Fibroblast of the conjunctiva (primary cell): ENCODE data around the gene CEBPB.
"Not testable (repeated sequence)": the region's sequence is repeated elsewhere in the genome, so short reads cannot be mapped to it uniquely, and the experiment has no call there.

Experiments used
- DNase-seq: peaks from one replicate; pipeline ENCODE4 v3.0.0-alpha.2; 2010; ENCODE audit warnings: low read depth

Gene CEBPB

DNA sequence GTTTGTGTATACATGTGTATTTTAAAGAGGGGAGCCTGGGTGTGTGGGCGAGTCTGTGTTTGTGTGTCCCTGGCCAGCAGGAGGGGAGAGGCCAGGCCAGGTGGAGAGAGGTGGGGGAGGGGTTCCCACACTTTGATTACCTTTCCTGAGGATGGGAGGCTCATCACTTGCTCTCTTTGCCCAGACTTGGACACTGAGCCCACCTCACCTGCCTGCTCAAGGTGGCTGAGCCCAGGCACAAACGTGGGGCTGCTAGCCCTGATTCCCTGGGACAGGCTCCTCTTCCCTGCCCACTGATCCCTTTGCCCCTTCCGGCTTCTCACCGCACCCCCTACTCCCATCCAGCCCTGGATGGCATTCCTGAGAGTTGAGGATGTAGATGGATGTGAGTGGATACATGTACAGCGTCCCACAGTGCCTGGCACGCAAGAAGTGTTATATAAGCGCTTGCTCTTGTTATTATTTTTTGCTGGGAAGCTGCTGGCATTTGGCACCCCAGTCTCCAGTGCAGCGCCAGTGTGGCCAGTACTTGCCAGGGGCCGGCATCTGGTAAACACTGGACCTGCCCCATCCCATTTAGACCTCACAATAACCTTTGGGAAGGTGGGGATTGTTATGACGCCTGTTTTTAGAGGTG lies 2.7 kb downstream of the CEBPB start:
- DNase-seq, result no peak

DNA sequence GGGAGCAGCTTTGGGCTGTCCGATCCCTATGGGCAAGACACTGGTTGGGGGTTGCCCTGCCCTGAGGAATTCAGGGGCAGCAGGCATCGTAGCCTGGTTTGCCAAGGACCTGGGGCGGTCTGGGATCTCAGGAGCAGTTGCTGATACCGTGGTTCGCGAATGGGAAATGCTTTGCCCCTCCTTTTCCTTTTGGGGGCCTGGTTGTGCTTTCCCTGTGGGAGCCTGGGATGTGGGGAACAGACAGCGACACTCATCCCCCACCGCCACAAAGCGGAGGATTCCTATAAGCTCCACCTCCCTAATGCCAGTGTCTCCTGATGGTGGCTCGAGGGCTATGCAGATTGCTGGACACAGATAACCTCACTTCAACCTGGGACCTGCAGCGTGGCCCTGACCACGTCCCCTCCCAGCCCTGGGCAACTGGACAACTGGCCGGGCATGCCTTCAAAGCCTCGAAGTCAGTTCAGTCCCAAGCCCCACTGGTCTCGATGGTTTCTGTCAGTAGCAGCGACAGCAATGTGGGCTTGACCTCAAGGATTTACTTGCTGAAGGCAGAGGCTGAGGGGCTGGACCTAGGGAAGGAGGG lies 3.3 kb downstream of the CEBPB start:
- DNase-seq, result no peak

DNA sequence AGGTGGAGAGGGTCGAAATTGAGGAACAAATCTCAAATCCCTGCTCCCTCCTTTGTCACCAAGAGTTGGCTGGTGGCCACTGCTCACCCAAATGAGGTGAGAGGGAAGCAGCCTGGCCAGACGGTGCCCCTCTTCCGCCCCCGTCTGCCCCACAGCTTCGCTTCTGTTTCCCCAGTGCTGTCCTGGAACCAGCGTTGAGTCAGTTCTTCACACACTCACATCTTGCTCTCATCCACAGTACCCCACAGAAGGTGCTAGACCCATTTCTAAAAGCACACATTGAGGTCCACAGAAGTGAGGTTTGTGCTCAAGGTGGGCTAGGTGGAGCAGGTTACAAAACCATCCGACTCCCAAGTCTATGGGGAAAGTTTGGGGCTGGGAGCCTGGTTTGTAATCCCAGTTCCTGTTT lies 3.8 kb downstream of the CEBPB start:
- no peak for DNase-seq

DNA sequence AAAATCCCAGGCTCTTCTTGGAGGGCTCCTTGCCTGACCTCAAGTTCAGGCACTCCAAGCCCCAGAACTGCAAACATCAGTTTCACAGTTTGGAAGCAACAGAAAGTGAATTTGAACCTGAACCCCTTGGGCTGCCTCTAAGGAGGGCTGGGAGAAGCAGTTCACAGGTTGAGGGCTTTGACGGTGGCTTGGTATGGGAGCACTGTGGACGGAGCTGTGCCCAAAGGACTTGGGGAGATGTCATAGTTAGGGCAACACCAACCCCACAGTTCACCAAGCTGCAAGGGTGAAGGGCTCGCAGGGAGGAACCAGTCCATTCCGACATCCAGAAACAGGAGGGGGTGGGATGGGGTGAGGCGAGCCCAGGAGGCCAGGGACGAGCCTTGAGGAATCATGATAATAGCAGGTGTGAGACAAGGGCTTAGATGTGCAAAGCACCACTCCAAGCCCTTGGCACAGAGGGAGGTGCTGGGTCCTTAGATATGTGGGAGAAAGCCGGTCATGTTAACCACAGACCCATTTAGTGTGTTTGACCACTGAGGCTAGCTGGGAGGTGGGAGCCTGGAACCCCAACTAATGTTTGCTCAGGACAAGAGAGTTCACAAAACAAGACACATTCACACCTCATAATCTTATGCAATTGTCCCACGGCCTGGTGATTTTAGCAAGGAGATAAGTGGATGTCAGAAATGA lies 4.3 kb downstream of the CEBPB start:
- no peak for DNase-seq

DNA sequence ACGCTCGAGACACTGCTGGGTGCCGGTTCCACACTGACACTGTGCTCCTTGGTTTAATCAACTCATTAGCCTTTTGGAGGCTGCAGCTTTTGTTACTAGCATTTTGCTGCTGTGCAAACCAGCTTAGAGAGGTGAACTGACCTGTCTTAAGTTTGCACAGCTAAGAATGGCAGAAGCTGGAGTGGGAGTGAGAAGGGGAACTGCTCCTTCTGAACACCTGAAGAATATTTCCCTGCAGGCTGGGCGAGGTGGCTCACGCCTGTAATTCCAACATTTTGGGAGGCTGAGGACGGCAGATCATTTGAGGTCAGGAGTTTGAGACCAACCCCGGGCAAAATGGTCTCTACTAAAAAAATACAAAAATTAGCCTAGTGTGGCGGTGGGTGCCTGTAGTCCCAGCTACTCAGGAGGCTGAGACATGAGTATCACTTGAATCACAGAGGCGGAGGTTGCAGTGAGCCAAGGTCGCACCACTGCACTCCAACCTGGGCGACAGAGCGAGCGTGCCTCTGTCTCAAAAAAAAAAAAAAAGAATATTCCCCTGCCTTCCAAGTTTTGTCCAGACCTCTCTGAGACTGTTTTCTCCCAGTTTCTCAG lies 5.0 kb downstream of the CEBPB start:
- DNase-seq, result no peak

DNA sequence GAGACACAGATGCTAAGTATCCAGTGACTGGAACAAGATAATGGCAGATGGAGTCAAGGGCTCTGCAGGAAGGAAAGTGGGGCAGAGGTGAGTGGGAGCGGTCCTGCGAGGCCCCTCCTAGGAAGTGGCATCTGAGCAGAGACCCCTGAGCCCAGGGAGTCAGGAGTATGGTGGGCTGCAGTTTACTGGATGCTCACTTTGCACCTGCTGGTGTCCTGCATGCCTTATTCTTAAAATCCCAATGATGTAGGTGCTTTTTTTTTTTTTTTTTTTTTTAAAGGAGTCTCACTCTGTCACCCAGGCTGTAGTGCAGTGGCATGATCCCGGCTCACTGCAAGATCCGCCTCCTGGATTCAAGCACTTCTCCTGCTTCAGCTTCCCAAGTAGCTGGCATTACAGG lies 5.6 kb downstream of the CEBPB start:
- DNase-seq, result no peak

DNA sequence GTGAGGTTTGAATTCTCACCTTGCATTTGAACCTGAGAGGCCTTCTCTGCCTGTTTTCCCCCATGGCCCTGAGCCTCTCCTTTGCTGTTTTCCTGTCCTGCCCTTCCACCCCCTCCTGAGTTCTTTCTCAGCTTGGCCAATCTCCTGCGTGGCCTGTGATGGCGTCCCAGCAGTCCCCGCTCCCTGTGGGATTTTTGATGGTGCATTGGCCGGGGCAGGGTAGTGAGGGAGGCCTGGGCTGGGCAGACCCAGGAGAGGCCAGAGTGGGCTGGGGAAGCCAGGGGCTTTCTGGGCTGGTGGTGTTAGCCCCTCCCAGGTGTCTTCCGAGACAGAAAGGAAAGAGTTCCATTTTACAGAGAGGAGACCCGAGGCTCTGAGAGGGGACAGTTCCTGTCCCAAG lies 6.3 kb downstream of the CEBPB start:
- no peak for DNase-seq

DNA sequence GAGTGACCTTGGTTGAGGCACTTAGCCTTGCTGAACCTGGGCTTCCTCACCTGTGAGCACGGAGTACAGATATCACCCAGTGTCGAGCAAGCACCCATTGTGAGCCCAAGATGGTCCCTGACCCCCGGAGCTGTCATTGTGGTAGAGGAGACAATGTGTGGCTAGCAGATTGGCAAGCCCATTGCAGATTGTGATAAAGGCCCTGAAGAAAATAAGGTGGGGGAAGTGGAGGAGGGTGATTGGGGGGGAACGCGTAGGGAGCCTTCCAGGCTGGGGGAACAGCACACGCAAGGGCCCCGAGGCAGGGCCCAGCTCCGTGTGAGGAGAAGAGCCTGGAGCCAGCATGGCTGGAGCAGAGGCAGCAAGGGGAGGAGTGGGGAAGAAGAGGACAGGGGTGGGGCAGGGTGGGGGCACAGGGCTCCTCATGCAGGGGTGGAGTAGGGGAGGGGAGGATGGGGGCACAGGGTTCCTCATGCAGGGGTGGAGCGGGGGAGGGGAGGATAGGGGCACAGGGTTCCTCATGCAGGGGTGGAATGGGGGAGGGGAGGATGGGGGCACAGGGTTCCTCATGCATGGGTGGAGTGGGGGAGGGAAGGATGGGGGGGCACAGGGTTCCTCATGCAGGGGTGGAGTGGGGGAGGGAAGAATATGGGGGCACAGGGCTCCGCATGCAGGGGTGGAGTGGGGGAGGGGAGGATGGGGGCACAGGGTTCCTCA lies 7.0 kb downstream of the CEBPB start:
- no peak for DNase-seq

DNA sequence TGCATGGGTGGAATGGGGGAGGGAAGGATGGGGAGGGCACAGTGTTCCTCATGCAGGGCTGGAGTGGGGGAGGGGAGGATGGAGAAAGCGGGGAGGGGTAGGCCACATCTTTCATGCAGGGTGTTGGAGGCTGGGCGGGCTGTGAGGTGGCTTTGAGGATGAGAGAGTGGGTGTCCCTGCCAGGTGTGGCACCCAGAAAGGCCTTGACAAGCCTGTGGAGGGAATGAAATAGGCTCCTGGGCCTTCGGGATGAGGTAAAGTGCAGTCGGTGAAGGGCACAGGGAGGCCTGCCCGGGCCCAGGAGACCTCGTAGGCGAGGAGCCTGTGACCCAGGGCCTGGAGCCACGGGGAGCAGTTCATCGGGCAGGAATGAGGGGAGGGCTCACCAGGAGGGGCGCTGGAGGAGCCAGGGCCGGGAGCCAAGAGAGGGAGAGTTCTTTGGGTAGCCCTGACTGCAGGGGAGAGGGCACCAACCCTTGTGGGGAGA lies 7.6 kb downstream of the CEBPB start:
- no peak for DNase-seq

DNA sequence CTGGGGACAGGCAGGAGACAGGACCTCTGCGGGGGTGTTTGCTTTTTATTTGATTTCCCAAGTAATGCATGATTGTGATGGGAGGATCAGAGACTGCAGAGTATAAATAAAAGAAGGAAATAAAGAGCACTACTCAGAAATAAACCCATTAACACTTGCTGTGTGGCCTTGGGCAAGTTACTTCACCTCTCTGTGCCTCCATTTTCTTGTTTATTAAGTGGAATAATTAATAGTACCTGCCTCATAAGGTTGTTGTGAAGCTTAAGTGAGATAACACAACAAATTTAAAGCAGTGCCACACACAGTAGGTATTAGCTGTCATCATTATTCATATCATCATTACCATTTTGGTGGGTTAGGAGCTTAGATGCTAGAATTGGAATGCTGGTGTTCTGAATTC lies 8.1 kb downstream of the CEBPB start:
- DNase-seq, result no peak

DNA sequence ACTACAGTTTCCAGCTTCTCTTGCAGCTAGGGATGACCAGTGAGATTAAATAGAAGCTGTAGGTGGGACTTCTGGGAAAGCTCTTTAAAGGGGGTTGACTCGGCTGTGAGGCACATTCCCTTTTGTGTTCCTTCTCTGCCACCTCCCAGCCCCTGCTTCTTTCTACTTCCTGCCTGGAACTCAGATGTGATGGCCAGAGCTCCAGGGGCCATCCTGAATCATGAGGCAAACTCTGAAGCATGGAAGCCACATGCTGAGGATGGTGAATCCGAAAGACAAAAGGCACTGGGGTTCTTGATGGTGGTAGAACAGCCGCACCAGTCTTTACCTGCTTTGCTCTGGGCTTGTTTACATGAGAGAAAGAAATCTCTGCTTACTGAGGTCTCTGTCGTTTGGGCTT lies 9.1 kb downstream of the CEBPB start:
- no peak for DNase-seq

DNA sequence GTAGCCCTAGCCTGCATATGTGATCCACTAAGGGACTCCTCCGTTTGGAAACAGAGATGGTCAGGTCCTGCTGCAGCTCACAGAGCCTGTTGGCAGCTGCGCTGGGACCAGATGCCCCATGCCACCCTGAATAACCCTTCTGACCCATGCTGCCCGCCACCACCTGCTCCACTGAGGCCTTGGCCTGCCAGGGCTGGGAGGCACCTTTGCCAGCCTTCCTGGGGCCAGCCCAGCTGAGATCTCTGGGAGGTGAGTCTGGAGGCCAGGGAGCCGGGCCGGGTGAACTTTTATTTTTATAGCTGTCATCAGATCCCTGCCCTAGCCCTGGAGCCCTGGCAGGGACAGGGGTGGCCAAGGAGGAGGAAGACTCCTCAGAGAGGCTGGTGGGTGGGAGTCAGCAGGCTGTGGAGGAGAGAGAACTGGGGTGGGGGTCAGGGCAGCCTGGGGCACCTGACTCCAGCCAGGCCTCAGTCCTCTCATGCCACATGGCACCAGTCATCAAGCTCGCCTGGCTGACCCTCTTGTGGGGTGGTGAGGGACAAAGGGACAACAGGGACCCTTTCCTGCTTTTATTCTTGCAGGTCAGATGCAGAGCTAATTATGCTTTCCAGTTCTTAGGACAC lies 10.0 kb downstream of the CEBPB start:
- DNase-seq, result no peak

DNA sequence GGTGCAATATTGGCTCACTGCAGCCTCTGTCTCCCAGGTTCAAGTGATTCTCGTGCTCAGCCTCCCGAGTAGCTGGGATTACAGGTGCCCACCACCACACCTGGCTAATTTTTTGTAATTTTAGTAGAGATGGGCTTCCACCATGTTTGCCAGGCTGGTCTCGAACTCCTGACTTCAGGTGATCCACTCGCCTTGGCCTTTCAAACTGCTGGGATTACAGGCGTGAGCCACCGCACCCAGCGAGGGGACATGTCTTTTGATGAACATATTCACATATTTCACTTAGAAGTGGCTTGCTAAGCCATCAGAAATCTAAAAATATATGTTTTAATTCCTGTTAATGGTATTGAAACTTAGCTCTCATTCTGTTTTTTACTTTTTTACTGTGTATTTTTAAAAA lies 11.1 kb downstream of the CEBPB start:
- DNase-seq, result not testable (repeated sequence)

DNA sequence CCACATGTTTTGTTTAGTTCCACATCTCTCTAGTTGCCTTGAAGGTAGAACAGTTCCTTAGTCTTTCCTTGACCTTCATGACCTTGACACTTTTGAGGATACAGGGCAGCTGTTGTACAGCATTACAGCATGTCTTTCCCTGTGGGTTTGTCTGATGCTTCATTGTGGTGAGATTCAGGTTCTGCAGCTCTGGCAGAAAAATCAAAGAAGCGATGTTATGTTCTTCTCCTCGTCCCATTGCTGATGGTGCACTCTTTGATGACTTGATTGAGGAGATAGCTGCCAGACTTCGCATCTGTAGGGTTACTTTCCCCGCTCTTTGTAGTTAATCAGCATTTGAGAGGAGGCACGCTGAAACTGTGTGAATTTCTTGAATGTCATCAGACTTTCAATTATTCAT lies 12.0 kb downstream of the CEBPB start:
- no peak for DNase-seq

DNA sequence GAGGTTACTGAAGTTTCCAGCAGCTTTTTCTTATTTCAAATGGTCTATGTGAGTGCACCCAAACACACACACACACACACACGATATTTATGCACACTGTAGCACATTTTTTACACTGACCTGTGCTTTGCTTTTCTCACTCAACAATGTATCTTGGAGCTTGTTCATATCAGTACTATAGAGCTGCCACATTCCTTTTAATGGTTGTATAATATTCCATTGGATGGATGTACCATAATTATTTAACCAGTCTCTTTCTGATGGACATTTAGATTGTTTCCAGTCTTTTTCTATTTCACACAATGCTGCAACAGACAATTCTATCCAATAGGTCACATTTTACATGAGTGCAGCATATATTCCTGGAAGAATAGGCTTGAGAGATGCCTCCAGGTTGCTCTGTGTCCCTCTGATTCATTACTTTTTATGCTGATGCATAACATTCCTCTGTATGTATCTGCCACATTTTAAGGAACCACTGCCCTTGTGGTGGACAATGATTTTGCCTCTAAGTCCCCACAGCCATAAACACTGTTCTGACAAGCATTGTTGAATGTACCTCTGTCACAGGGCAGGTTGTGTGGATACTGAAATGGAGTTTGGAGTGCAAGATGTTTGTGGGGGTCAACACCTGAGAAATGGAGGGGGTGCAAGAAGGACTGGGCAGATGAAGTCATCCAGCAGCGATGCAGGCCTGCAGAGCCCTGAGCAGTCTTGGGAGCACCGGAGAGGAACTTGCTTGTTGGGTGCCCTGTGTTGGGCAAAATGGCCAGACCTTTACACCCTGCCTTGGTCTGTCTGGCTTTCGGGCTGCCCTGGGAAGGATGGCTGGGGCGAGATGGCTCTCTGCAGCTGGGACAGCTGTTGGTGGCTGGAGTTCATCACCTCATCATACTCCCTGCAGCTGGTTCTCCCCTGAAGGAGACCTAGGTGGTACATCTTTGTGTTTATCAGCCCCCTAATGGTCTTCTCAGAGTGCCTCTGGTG lies 13.6 kb downstream of the CEBPB start:
- no peak for DNase-seq

DNA sequence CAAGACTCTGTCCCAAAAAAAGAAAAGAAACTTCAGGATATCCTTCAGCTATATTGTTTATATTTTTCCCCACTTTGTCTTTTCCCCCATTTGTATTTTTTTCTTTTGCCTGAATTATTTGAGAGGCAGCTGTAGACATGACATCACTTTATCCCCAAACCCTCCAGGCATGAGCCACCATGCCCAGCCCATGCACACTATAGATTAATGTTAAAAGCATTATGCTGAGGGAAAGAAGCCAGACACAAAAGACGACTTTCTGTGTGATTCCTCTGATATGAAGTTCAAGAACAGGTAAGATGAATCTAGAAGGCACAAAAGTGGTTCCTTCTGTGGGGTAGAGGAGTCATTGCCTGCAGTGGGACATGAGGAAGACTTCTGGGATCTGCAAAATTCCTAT lies 16.4 kb downstream of the CEBPB start:
- no peak for DNase-seq

DNA sequence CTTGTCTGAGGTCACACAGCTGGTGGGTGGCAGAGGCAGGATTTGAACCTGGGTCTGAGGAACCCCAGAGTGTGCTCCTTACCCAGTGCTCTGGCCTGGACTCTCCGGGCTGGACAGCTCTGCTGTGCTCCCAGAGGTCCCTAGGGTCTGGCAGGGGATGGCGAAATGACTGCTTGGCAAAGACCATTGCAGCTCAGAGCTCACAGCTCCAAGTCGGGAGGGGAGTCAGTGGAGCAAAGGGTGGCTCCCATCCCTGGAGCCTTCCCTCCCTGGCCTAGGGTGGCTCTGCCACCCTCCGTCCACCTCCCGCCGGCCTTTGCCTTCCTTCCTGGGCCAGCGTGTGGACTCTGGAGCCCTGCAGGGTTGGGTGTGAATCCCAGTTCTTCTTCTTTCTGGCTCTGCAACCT lies 17.5 kb downstream of the CEBPB start:
- no peak for DNase-seq

DNA sequence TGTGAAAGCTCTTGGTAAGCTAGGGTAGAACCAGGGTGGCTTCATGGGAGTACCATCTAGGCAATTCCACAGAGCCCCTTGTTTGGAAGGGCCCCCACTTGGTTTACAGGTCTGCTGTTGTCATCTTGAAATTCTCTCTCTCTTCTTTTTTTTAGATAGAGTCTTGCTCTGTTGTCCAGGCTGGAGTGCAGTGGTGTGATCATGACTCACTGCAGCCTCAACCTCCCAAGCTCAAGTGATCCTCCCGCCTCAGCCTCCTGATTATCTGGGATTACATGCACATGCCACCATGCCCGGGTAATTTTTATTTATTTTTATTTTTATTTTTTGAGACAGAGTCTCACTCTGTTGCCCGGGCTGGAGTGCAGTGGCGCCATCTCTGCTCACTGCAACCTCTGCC lies 18.2 kb downstream of the CEBPB start:
- DNase-seq, result not testable (repeated sequence)

DNA sequence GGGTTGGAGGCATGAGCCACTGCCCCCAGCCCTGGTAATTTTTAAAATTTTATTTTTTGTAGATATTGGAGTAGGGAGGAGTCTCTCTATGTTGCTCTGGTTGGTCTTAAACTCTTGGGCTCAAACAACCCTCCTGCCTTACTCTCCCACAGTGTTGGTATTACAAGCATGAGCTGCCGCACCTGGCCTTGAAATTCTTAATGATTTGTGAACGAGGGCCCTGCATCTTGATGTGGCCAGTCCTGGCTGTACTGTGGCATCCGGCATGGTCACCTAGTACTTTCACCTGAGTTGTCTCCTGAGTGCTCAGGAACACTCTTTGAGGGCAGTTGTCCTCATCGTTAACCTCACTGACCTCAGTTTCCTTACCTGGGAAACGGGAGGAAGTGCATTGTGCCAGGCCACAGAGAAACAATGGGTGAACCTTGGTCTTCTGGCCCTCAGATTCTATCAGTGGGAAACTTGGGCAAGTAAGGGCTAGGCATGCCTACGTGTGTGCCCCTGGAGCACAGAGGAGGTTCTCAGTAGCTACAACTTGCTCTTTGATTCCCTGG lies 19.5 kb downstream of the CEBPB start:
- DNase-seq, result no peak

DNA sequence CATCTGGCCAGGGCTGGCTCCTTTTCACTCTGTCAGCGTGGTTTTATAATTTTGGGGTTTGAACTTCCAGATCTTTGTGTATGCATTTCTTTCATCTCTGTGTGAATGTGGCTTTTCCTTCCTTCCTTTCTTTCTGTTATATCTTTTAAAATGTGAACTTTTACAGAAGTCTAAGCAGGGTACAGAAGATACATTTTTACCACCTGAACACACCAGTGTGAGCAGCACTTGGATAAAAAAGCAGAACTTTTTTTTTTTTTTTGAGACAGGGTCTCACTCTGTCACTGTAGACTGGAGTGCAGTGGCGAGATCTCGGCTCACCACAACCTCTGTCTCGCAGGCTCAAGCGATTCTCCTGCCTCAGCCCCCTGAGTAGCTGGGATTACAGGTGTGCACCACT lies 20.5 kb downstream of the CEBPB start:
- DNase-seq, result no peak
